Ovary (tissue), 3 donors: ENCODE data around the gene NOTCH2NLA.
"Not testable (repeated sequence)": the region's sequence is repeated elsewhere in the genome, so short reads cannot be mapped to it uniquely, and the experiment has no call there.

Source experiments
- CTCF ChIP-seq, 3 donors: fragments of 450-650 bp in 2 of 3; fragments of 200-600 bp in 1 of 3; IDR thresholded peaks; one replicate each; pipeline versions ENCODE4 v1.5.1 to v1.8.0; 2016 to 2022; ENCODE audit warnings: antibody characterized with exemption in 3 of 3, mild to moderate bottlenecking in 1 of 3
- EP300 ChIP-seq: sonication (generic); formaldehyde crosslinking; IDR thresholded peaks from one replicate; pipeline ENCODE4 v1.6.1; 2017; ENCODE audit warnings: antibody characterized with exemption
- POLR2A ChIP-seq: fragments of 450-650 bp; IDR thresholded peaks from one replicate; pipeline ENCODE4 v1.6.1; 2017; ENCODE audit warnings: antibody characterized with exemption, mild to moderate bottlenecking, moderate library complexity
- donor health status: DM: no; HTN: no; CAD: no.

- TF ChIP-seq CTCF (IDR thresholded peaks at IDR 0.05); POLR2A; EP300: not testable (repeated sequence)
Measured at GRCh38 chr1:146254569-146255197, 25.9 kb upstream of the NOTCH2NLA start.
